Cardiac muscle cell (in vitro differentiated cells and primary cell): Measurements from ENCODE around the gene TOMM34. TPM values are rescaled to one million over a fixed set of nuclear protein-coding genes. Genes with fewer than 3 reads are reported as not detected.
A peak's percentile ranks its signal among the peaks of the same experiment; 100 is the strongest.

Source experiments
- DNase-seq, 2 donors: peaks; one replicate each; pipeline versions ENCODE4 v3.0.0 to v3.0.0-alpha.2; 2010 to 2017; ENCODE audit warnings: low read depth in 1 of 2, low spot score in 1 of 2
- H3K27ac ChIP-seq: fragments of 200-600 bp; sonication (generic); 2 replicates; pipeline ENCODE4 v1.5.1; 2016
- H3K27me3 ChIP-seq: fragments of 200-600 bp; sonication (generic); 2 replicates; pipeline ENCODE4 v1.6.0; 2016; ENCODE audit warnings: control low read depth
- H3K36me3 ChIP-seq: fragments of 200-600 bp; sonication (generic); 2 replicates; pipeline ENCODE4 v1.5.1; 2016; ENCODE audit warnings: control low read depth
- H3K4me1 ChIP-seq: fragments of 200-600 bp; sonication (generic); 2 replicates; pipeline ENCODE4 v1.8.1; 2017; ENCODE audit warnings: low read depth, mild to moderate bottlenecking, mixed run types
- H3K4me3 ChIP-seq: fragments of 200-600 bp; sonication (generic); 2 replicates; pipeline ENCODE4 v1.5.1; 2016; ENCODE audit warnings: mild to moderate bottlenecking
- H3K9me3 ChIP-seq: fragments of 200-600 bp; sonication (generic); 2 replicates; pipeline ENCODE4 v1.5.1; 2017; ENCODE audit warnings: low read depth, mild to moderate bottlenecking, control low read depth
- polyA plus RNA-seq: library from polyadenylated mRNA; unstranded; fragments of >200 nt; fragmentation: Nextera tagmentation; extraction: Ambion mirVana; gene quantifications from 2 replicates; pipeline ENCODE4 v1.2.1, GENCODE V29; 2016
- total RNA-seq: library from RNA; depleted of rRNA; stranded (reverse); fragments of >200 nt; gene quantifications from 2 replicates; pipeline ENCODE4 v1.2.3, GENCODE V29; 2016
- TF ChIP-seq, protein P1 (sequence below): IDR thresholded peaks from 2 replicates; pipeline ENCODE4 v1.5.1; 2012; ENCODE audit warnings: low read depth, mild to moderate bottlenecking, low read length

TOMM34 gene
- total and polyA plus RNA-seq, 2 experiments from 2014 or later: 79.2 to 107 TPM

DNA sequence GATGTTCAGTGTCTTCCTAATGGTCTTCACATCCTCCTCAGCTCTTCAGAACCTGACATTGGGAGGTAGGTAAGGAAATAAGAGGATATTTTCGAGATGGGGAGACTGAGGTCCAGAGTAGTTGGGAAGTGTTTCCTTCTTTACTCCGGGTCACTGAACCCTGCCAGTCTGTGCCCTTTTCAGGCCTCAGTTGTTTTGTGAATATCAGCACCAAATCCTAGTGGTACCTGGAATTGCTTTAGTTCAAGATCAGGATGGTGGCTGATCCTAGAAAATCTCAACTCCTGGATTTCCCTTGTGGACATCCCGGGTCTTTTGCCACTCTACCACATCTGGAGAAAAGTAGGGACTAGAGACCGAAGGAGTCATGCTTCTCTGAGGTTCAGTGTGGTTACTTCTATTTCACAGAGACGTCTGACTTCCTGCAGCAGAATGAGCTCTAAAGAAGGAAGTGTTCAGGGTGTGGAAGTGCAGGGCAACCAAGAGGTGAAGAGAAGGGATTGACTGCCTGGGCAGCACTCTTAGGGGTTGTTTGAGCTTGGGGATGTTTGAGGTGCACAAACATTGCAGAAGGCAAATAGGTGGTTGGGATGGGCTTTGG, 7.1 kb upstream of the TOMM34 start:
- no peaks in the 10 kb centered on the region for H3K27me3 ChIP-seq
- peak in 1 of 2 donors; percentile 26 for DNase-seq
- TF ChIP-seq, protein P1, sequence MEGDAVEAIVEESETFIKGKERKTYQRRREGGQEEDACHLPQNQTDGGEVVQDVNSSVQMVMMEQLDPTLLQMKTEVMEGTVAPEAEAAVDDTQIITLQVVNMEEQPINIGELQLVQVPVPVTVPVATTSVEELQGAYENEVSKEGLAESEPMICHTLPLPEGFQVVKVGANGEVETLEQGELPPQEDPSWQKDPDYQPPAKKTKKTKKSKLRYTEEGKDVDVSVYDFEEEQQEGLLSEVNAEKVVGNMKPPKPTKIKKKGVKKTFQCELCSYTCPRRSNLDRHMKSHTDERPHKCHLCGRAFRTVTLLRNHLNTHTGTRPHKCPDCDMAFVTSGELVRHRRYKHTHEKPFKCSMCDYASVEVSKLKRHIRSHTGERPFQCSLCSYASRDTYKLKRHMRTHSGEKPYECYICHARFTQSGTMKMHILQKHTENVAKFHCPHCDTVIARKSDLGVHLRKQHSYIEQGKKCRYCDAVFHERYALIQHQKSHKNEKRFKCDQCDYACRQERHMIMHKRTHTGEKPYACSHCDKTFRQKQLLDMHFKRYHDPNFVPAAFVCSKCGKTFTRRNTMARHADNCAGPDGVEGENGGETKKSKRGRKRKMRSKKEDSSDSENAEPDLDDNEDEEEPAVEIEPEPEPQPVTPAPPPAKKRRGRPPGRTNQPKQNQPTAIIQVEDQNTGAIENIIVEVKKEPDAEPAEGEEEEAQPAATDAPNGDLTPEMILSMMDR: no peak
- peak overlapping the region; percentile 90 for H3K4me3 ChIP-seq
- no peaks in the 10 kb centered on the region for H3K9me3 ChIP-seq
- H3K36me3 ChIP-seq: no peaks in the 10 kb centered on the region
- H3K4me1 ChIP-seq: no peaks in the 10 kb centered on the region
- no peak overlapping the region for H3K27ac ChIP-seq

DNA sequence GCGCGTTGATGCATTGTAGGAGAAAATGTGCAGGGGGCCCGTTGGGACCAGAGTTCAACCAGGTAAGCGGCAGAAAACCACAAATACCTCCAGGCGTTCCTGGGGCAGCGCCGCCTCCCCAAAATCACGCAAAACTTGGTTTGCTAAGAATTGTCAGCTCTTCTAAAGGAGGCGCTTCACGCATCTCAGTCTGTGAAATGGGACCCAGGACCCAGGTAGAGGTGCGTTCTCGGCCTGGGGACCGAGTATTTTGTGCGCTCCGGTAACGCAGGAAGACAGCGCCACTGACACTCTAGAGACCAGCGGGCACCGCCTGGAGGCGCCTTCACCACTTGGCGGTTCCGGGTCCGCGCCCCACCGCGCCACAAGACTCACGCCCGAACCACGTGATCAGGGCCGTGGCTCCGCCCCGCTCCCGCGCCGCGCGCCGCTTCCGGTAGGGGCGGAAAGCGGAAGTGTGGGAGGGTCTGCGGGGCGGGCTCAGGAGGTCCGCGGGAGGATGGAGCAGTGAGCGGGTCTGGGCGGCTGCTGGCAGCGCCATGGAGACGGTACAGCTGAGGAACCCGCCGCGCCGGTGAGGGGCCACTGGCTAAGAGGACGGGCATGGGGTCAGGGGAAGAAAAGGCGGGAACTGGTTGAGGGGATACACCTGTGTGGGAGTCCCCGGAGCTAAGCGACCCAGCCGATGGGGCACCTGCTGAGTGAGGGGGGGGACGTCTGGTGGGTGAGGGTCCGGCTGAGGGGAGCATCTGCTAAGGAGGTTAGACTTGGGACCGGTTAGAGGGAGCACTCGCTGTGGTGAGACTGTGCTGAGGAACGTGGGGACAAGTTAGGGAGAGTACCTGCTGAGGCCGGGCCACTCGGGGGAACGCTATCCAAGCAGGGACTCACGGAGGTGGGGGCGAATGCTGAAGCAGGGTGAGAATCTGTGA, 6.1 kb upstream of the TOMM34 start, which contains the start of gene STK4:
STK4 (plus strand) TSS at position 483 of the 932 bp plus-strand sequence; CDS start at position 540, 57 bp downstream.
- peak within 1 kb of the TSS; percentile 77 for H3K27ac ChIP-seq
- H3K9me3 ChIP-seq: no peaks in the 10 kb centered on the region
- TF ChIP-seq, protein P1: peak; percentile 55
- no peaks in the 10 kb centered on the region for H3K27me3 ChIP-seq
- no peaks in the 10 kb centered on the region for H3K36me3 ChIP-seq
- peak within 1 kb of the TSS; percentile 90 for H3K4me3 ChIP-seq
- peak; percentile 94 to 97 for DNase-seq
- no peaks in the 10 kb centered on the region for H3K4me1 ChIP-seq

DNA sequence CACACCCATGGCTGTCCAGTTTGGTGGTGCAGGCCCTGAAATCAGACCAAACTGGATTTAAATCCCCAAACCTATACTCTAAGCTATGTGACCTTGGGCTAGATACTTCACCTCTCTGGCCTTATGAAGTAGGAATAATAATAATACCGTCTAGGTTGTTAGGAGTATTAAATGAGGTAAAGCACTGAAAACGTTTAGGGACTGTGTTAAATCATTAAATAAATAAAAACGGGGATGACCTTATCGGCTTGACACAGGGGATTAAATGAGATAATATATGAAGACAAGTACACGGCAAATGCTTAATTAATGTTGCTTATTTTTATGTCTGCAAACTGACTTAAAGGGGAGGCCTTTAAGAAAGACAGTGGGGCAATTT, 5.4 kb upstream of the TOMM34 start:
- H3K27ac ChIP-seq: peak overlapping the region; percentile 77
- H3K4me3 ChIP-seq: peak overlapping the region; percentile 90
- H3K9me3 ChIP-seq: no peaks in the 10 kb centered on the region
- H3K36me3 ChIP-seq: no peaks in the 10 kb centered on the region
- TF ChIP-seq, protein P1: no peak
- DNase-seq: no peak
- no peaks in the 10 kb centered on the region for H3K4me1 ChIP-seq
- no peaks in the 10 kb centered on the region for H3K27me3 ChIP-seq

DNA sequence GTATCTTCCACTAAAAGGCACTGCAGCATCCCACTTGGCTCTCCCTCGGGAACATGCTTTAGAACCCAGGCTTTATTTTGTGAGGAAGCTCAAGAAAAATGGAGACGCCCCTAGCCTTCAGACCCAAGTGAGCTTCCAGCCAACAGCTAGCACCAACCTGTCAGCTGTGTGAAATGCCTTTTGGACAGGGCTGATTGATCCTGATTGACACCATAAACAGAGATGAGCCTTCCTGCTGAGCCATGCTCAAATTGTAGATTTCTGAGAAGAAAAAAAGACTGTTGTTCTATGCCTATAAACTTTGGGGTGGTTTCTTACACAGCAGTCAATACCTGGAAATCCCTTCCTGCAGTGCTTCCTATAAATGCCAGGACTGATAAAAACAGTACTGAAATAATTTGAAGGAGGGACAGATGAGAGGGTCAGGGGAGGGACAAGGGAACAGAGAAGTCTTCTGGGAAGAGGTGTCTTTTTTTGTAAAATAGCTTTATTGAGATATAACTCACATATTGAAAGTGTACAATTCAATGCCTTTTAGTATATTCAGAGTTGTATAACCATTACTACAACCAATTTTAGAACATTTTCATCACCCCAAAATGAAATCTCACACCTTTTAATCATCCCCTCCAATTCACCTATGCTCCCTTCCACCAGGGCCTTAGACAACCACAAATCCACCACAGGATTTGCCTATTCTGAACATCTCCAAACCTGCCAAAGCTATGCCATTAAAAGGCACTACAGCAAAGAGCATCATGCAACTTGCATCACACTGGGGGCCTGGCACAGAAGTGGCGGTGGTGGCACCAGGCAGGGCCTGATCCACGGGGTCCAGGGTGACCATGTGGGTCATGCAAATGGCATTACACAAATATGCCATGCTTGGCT, 3.4 kb upstream of the TOMM34 start:
- no peaks in the 10 kb centered on the region for H3K9me3 ChIP-seq
- peaks cover 5% of the 10 kb centered on the region for H3K4me1 ChIP-seq
- no peaks in the 10 kb centered on the region for H3K36me3 ChIP-seq
- no peak overlapping the region for H3K27ac ChIP-seq
- TF ChIP-seq, protein P1: no peak
- no peak for DNase-seq
- no peak overlapping the region for H3K4me3 ChIP-seq
- H3K27me3 ChIP-seq: no peaks in the 10 kb centered on the region

DNA sequence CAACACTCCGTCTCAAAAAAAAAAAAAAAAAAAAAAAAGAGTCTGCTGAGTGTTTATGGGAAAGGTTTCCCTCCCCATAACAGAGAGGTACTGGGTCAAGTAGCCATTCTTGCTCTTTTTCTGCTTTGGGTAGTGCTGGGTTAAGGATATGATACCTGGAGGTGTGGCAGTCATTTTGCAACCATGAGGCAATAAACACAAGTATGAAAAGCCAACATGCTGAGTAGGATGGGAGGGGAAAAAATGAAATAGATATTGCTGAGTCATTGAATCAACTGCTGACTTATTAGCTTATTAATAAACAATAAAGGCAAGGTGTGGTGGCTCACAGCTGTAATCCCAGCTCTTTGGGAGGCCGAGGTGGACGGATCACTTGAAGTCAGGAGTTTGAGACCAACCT, 2.3 kb upstream of the TOMM34 start:
- Histone ChIP-seq H3K36me3 (no peaks in the 10 kb centered on the region), H3K27me3 (no peaks in the 10 kb centered on the region), H3K4me3 (no peak overlapping the region), H3K4me1 (peaks cover 10% of the 10 kb centered on the region), H3K9me3 (no peaks in the 10 kb centered on the region), H3K27ac (no peak overlapping the region)
- no peak for DNase-seq
- TF ChIP-seq, protein P1: no peak
